Neural cell (in vitro differentiated cells): ENCODE measurements around the gene ABHD2. TPM values are rescaled to one million over a fixed set of nuclear protein-coding genes. Genes with fewer than 3 reads are reported as not detected.

ENCODE experiments used
- H2AFZ ChIP-seq: fragments of 200-600, 300-800 bp; sonication (generic), shearing (Covaris generic); 2 replicates; pipeline ENCODE4 v1.6.0; 2014; ENCODE audit warnings: low read depth, mild to moderate bottlenecking, antibody characterized with exemption, low read length, moderate library complexity
- H3F3A ChIP-seq: fragments of 200-600 bp; shearing (Covaris generic); 2 replicates; pipeline ENCODE4 v1.6.1; 2016; ENCODE audit warnings: mild to moderate bottlenecking, moderate library complexity, mixed read lengths, antibody characterized with exemption, low read length; ENCODE audit not compliant: insufficient read depth, poor library complexity, severe bottlenecking
- H3K27ac ChIP-seq: fragments of 200-600, 300-800 bp; sonication (generic), shearing (Covaris generic); 2 replicates; pipeline ENCODE4 v1.5.1; 2014; ENCODE audit warnings: mild to moderate bottlenecking, low read length, moderate library complexity
- H3K27me3 ChIP-seq: fragments of 300-800, 200-600 bp; sonication (generic), shearing (Covaris generic); 2 replicates; pipeline ENCODE4 v1.6.0; 2014; ENCODE audit warnings: mild to moderate bottlenecking, low read depth, low read length, moderate library complexity; ENCODE audit not compliant: insufficient read depth
- H3K36me3 ChIP-seq: fragments of 300-800, 200-600 bp; sonication (generic), shearing (Covaris generic); 2 replicates; pipeline ENCODE4 v1.5.1; 2014; ENCODE audit warnings: mild to moderate bottlenecking, antibody characterized with exemption, low read length, moderate library complexity; ENCODE audit not compliant: insufficient read depth
- H3K4me2 ChIP-seq: fragments of 300-800, 200-600 bp; sonication (generic), shearing (Covaris generic); 2 replicates; pipeline ENCODE4 v1.6.0; 2014; ENCODE audit warnings: mild to moderate bottlenecking, low read length
- H3K4me3 ChIP-seq: fragments of 300-800, 200-600 bp; sonication (generic), shearing (Covaris generic); 2 replicates; pipeline ENCODE4 v1.5.1; 2014; ENCODE audit warnings: mild to moderate bottlenecking, low read length, moderate library complexity
- H3K79me2 ChIP-seq: fragments of 200-600 bp; shearing (Covaris generic); replicated peaks from 2 replicates; pipeline ENCODE4 v1.6.0; 2014; ENCODE audit warnings: mild to moderate bottlenecking, low read length, moderate library complexity; ENCODE audit not compliant: insufficient read depth
- H3K9ac ChIP-seq: fragments of 300-800, 200-600 bp; sonication (generic), shearing (Covaris generic); 2 replicates; pipeline ENCODE4 v1.6.1; 2016; ENCODE audit warnings: mild to moderate bottlenecking, low read length, mixed read lengths
- H3K9me2 ChIP-seq: fragments of 200-600 bp; shearing (Covaris generic); 2 replicates; pipeline ENCODE4 v1.6.1; 2016; ENCODE audit warnings: mild to moderate bottlenecking, low read length, mixed read lengths; ENCODE audit not compliant: insufficient read depth
- H3K9me3 ChIP-seq: fragments of 200-600, 300-800 bp; sonication (generic), shearing (Covaris generic); 2 replicates; pipeline ENCODE4 v1.6.1; 2016; ENCODE audit warnings: mild to moderate bottlenecking, mixed run types, low read length, moderate library complexity, mixed read lengths
- H4K20me1 ChIP-seq: fragments of 200-600 bp; shearing (Covaris generic); 2 replicates; pipeline ENCODE4 v1.6.1; 2016; ENCODE audit warnings: mild to moderate bottlenecking, mixed run types; ENCODE audit not compliant: insufficient read depth
- CTCF ChIP-seq: fragments of 450-650 bp; IDR thresholded peaks from 2 replicates; pipeline ENCODE4 v1.5.1; 2014; ENCODE audit warnings: antibody characterized with exemption, mild to moderate bottlenecking, moderate library complexity; ENCODE audit not compliant: poor library complexity, severe bottlenecking
- EP300 ChIP-seq: fragments of 450-650 bp; conservative IDR thresholded peaks from 2 replicates; pipeline ENCODE4 v1.6.1; 2014; ENCODE audit warnings: antibody characterized with exemption, mild to moderate bottlenecking, moderate library complexity; ENCODE audit not compliant: poor library complexity, severe bottlenecking
- EZH2 ChIP-seq: fragments of 200-600, 300-800 bp; shearing (Covaris generic), sonication (generic); IDR thresholded peaks from 2 replicates; pipeline ENCODE4 v1.6.1; 2014; ENCODE audit warnings: antibody characterized with exemption, low read length, borderline replicate concordance, mild to moderate bottlenecking; ENCODE audit not compliant: insufficient read depth, poor library complexity, severe bottlenecking
- MXI1 ChIP-seq: fragments of 450-650 bp; conservative IDR thresholded peaks from 2 replicates; pipeline ENCODE4 v1.6.1; 2014; ENCODE audit warnings: antibody characterized with exemption, mild to moderate bottlenecking; ENCODE audit not compliant: poor library complexity, severe bottlenecking
- POLR2AphosphoS5 ChIP-seq: IDR thresholded peaks from 2 replicates; pipeline ENCODE4 v1.6.1; 2012
- RAD21 ChIP-seq: fragments of 450-650 bp; conservative IDR thresholded peaks from 2 replicates; pipeline ENCODE4 v1.6.1; 2014; ENCODE audit warnings: antibody characterized with exemption, mild to moderate bottlenecking, moderate library complexity
- REST ChIP-seq: IDR thresholded peaks from 2 replicates; pipeline ENCODE4 v1.6.1; 2012; ENCODE audit warnings: borderline replicate concordance
- SMC3 ChIP-seq: fragments of 450-650 bp; conservative IDR thresholded peaks from 2 replicates; pipeline ENCODE4 v1.6.1; 2014; ENCODE audit warnings: antibody characterized with exemption, mild to moderate bottlenecking, moderate library complexity; ENCODE audit not compliant: poor library complexity
- TAF1 ChIP-seq: IDR thresholded peaks from 2 replicates; pipeline ENCODE4 v1.6.1; 2012; ENCODE audit warnings: low read depth
- polyA plus RNA-seq: library from polyadenylated mRNA; depleted of rRNA; stranded (reverse); fragments of >200 nt; gene quantifications from 2 replicates; pipeline ENCODE4 v1.2.3, GENCODE V29; 2014

ABHD2 gene
- polyA plus RNA-seq, 1 donor from 2014 or later, result 19.0 TPM

- Histone ChIP-seq H3K79me2 (no peaks in the 10 kb centered on the region), H3K9me3 (no peaks in the 10 kb centered on the region), H3F3A (no peaks in the 10 kb centered on the region), H3K4me2 (no peak overlapping the region), H3K4me3 (no peak overlapping the region), H3K9me2 (no peaks in the 10 kb centered on the region), H2AFZ (no peak overlapping the region), H3K9ac (no peak overlapping the region), H4K20me1 (no peaks in the 10 kb centered on the region), H3K36me3 (no peaks in the 10 kb centered on the region), H3K27ac (no peak overlapping the region), H3K27me3 (no peaks in the 10 kb centered on the region)
- TF ChIP-seq POLR2AphosphoS5, result no peak
- TF ChIP-seq MXI1, result no peak
- no peak for TF ChIP-seq RAD21
- no peak for TF ChIP-seq SMC3
- no peak for TF ChIP-seq EZH2
- no peak for TF ChIP-seq TAF1
- no peak for TF ChIP-seq REST
- TF ChIP-seq EP300, result no peak
- no peak for TF ChIP-seq CTCF
Observed at GRCh38 chr15:89136078-89136806, 48.0 kb downstream of the ABHD2 start.

GRCh38 chr15:89136818-89137772, 48.8 kb downstream of the ABHD2 start:
- no peak overlapping the region for H3K4me3 ChIP-seq

More at GRCh38 chr15:89136818-89137772, 48.8 kb downstream of the ABHD2 start:
- Histone ChIP-seq H4K20me1 (no peaks in the 10 kb centered on the region), H3F3A (no peaks in the 10 kb centered on the region), H3K9ac (no peak overlapping the region), H2AFZ (no peak overlapping the region), H3K36me3 (no peaks in the 10 kb centered on the region), H3K79me2 (no peaks in the 10 kb centered on the region), H3K9me2 (no peaks in the 10 kb centered on the region), H3K27me3 (no peaks in the 10 kb centered on the region), H3K4me2 (no peak overlapping the region), H3K9me3 (no peaks in the 10 kb centered on the region), H3K27ac (no peak overlapping the region)
- TF ChIP-seq EZH2 (no peak), EP300 (no peak), MXI1 (no peak), TAF1 (no peak), CTCF (no peak), SMC3 (no peak), POLR2AphosphoS5 (no peak), REST (no peak), RAD21 (no peak)
